ENCODE results near the gene APBB2.
A peak's percentile ranks its signal among the peaks of the same experiment; 100 is the strongest.

GRCh38 chr4:41177016-41177415, 37.3 kb downstream of the APBB2 start:
- TF ChIP-seq ARNTL (CRISPR knock-in tag; IDR thresholded peaks at IDR 0.05; ENCODE audit: borderline replicate concordance, low read depth): no peak
- no peak for TF ChIP-seq CSDC2 (CRISPR knock-in tag; IDR thresholded peaks at IDR 0.05)
- TF ChIP-seq OSR1 (CRISPR knock-in tag; IDR thresholded peaks at IDR 0.05): no peak
- no peak for TF ChIP-seq ZC3H10 (CRISPR knock-in tag; IDR thresholded peaks at IDR 0.05)
- TF ChIP-seq ZFP3 (CRISPR knock-in tag; IDR thresholded peaks at IDR 0.05): no peak
- TF ChIP-seq ISL1 (CRISPR knock-in tag; IDR thresholded peaks at IDR 0.05): peak; percentile 35
- no peak for TF ChIP-seq RARB (CRISPR knock-in tag; IDR thresholded peaks at IDR 0.05)
- TF ChIP-seq, protein P1, sequence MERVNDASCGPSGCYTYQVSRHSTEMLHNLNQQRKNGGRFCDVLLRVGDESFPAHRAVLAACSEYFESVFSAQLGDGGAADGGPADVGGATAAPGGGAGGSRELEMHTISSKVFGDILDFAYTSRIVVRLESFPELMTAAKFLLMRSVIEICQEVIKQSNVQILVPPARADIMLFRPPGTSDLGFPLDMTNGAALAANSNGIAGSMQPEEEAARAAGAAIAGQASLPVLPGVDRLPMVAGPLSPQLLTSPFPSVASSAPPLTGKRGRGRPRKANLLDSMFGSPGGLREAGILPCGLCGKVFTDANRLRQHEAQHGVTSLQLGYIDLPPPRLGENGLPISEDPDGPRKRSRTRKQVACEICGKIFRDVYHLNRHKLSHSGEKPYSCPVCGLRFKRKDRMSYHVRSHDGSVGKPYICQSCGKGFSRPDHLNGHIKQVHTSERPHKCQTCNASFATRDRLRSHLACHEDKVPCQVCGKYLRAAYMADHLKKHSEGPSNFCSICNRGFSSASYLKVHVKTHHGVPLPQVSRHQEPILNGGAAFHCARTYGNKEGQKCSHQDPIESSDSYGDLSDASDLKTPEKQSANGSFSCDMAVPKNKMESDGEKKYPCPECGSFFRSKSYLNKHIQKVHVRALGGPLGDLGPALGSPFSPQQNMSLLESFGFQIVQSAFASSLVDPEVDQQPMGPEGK (CRISPR knock-in tag; IDR thresholded peaks at IDR 0.05; ENCODE audit: borderline replicate concordance): no peak
- no peak for TF ChIP-seq BACH2 (CRISPR knock-in tag; IDR thresholded peaks at IDR 0.05; ENCODE audit: borderline replicate concordance)
- TF ChIP-seq ZNF8 (CRISPR knock-in tag; IDR thresholded peaks at IDR 0.05): no peak
- TF ChIP-seq, protein P2, sequence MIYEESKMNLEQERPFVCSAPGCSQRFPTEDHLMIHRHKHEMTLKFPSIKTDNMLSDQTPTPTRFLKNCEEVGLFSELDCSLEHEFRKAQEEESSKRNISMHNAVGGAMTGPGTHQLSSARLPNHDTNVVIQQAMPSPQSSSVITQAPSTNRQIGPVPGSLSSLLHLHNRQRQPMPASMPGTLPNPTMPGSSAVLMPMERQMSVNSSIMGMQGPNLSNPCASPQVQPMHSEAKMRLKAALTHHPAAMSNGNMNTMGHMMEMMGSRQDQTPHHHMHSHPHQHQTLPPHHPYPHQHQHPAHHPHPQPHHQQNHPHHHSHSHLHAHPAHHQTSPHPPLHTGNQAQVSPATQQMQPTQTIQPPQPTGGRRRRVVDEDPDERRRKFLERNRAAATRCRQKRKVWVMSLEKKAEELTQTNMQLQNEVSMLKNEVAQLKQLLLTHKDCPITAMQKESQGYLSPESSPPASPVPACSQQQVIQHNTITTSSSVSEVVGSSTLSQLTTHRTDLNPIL (CRISPR knock-in tag; IDR thresholded peaks at IDR 0.05; ENCODE audit: low read depth): no peak
- TF ChIP-seq ZFP30 (CRISPR knock-in tag; IDR thresholded peaks at IDR 0.05): no peak
- TF ChIP-seq, protein P3, sequence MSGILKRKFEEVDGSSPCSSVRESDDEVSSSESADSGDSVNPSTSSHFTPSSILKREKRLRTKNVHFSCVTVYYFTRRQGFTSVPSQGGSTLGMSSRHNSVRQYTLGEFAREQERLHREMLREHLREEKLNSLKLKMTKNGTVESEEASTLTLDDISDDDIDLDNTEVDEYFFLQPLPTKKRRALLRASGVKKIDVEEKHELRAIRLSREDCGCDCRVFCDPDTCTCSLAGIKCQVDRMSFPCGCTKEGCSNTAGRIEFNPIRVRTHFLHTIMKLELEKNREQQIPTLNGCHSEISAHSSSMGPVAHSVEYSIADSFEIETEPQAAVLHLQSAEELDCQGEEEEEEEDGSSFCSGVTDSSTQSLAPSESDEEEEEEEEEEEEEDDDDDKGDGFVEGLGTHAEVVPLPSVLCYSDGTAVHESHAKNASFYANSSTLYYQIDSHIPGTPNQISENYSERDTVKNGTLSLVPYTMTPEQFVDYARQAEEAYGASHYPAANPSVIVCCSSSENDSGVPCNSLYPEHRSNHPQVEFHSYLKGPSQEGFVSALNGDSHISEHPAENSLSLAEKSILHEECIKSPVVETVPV (CRISPR knock-in tag; IDR thresholded peaks at IDR 0.05): no peak

Measured in SK-N-SH treated with all-trans-retinoic acid at 6 μM for 48 hours (cell line).